GM19025 (cell line): ENCODE measurements around the gene RPS6KA5.
"Not testable (repeated sequence)": the region's sequence is repeated elsewhere in the genome, so short reads cannot be mapped to it uniquely, and the experiment has no call there.

Experiments used
- ATAC-seq: cut with Tn5 transposase; IDR thresholded peaks from one replicate; pipeline ENCODE4 v1.9.1; 2021; ENCODE audit warnings: mild to moderate bottlenecking, low read depth, moderate library complexity; ENCODE audit not compliant: unreplicated experiment

RPS6KA5 gene

DNA sequence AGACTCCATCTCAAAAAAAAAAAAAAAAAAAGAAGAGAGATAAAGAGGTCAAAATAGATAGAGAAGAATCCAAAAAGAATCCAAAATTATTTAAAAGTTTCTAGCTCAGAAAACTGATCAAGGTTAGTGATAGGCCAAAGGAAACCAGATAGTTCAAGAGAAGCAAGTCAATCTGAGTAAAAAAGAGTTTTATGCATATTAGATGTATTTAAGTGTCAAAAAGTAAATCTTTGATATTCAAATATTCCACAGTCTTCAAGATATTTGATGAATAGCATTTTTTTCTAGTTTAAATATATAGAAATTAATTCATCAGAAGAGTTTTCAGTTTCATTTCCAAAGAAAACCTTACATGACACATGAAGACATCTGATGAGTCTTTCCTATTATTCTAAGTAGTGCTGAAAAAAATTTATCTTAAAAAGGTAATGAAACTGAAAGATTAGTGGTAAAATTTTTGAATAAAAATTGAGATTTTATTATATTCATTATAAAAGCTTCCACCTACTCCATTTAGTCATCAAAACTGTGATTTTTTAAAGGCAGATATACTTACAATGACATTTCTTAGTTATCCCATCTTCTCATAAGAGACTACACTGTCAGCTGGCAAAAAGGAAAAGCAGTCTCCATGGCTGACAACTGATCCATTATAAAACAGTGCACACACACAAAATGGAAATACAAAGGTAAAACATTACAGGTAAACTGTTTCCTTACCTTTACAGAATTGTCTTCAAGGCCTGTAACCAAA lies 68.6 kb downstream of the RPS6KA5 start:
- ATAC-seq = no peak

DNA sequence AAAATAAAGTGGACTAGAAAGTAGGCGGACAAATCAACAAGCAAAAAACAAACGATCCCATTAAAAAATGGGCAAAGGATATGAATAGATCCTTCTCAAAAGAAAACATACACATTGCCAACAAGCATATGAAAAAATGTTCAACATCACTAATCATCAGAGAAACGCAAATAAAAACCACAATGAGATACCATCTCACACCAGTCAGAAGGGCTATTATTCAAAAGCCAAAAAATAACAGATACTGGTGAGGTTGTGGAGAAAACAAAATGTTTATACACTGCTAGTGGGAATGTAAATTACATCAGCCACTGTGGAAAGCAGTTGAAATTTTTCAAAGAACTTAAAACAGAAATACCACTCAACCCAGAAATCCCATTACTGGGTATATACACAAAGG lies 70.3 kb downstream of the RPS6KA5 start:
- ATAC-seq = no peak

DNA sequence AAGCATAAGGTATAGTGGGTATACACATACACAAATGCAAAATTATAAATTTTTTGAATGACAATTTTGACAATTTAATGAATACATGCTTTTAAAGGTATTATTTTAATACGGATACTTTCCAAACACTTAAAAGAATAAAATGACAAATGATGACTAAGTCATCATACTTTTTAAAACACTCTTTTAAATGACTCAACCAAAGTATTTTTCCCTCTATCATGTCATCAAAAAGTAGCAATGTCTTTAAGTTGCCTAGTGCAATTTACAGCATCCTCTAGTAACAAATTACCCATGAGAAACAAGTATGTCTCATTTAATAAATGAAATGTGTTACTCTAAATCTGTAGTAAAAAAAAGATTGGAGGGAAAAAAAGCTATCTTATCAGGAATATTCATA lies 73.3 kb downstream of the RPS6KA5 start:
- ATAC-seq = no peak

DNA sequence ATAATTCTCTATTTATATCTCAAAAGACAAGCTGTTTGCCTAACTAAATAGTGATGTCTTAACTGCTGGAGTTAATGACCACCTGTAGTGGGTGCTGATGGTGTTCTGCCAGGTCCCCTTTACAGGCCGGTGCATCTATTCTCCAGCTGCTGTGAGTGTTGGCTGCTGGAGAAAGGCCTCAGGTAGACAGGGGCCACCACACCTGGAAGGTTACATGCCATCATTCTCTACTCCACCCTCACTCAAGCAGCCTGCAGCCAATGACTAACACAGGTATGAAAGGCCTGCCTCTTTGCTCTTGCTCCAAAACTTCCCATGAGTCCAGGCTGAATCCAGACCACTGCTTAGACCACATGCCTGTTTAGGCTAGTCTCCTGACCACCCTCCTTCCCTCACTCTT lies 73.9 kb downstream of the RPS6KA5 start:
- no peak for ATAC-seq

DNA sequence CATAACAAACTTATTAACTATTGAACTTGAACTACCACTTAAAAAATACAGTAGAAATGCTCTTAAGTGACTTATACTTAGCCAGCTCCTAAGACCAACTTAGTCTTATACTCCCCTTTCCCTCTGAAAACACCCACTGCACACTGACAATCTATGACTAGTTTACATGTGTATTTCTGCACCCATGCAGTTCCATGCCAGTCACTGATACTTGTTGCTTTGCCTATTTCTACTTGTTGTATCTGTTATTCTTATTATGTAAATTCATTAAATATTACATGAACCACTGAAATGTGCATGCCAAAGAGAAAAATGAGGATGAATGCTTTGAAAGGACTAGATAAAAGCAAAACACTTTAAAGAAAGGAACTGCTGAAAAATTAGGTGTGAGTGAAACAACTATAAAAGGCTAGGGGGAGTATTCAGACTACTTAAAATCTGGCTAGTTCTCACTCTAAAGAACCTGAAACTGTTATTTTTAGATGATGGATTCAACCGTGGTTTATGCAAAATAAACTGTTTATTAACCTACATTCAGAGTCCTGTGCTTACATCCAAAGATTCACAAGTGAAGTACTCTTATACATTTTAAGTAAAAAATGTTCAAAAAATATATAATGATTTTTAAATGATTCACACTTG lies 74.7 kb downstream of the RPS6KA5 start:
- ATAC-seq = peak; percentile 84

DNA sequence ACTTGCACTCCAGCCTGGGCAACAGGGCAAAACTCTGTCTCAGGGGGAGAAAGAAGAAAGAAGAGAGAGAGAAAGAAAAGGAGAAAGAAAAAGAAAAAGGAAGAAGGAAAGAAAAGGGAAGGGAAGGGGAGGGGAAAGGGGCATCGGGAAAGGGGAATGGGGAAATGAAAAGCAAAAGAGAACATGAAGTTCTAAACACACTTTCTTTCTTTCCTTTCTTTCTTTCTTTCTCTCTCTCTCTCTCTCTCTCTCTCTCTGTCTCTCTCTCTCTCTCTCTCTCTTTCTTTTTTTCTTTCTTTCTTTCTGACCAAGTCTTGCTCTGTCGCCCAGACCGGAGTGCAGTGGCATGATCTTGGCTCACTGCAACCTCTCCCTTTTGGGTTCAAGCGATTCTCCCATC lies 76.9 kb downstream of the RPS6KA5 start:
- no peak for ATAC-seq

DNA sequence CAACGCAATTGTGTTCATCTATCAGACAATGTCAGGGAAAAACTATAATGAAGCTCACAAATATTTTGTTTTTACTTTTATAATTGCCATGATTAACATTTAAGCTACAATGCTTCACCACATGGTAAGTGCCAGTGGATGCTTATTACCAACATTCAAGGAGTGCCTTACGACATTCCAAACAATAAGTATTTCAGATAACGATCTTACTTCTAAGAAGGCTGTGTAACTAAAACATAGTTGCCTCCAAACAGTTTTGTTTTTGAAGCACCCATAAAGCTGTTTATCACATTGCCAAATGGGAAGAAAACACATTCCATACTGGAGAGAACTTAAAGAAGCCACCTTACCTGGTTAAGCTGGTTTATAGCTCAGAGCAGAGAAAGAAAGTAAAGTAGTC lies 78.8 kb downstream of the RPS6KA5 start:
- no peak for ATAC-seq

DNA sequence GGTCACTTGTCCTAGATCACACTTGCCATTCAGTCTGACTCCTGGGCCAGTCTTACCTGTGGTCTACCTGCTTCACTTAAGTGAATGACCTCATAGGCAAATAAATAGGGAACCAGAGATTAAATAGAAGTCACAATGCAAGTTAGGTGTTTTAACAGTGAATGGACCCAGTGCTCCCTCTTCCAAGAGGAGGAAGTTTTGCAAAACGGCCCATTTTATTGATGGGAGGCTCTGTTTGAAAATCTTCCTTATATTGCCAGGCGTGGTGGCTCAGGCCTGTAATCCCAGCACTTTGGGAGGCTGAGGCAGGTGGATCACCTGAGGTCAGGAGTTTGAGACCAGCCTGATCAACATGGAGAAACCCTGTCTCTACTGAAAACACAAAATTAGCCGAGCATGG lies 79.8 kb downstream of the RPS6KA5 start:
- not testable (repeated sequence) for ATAC-seq

DNA sequence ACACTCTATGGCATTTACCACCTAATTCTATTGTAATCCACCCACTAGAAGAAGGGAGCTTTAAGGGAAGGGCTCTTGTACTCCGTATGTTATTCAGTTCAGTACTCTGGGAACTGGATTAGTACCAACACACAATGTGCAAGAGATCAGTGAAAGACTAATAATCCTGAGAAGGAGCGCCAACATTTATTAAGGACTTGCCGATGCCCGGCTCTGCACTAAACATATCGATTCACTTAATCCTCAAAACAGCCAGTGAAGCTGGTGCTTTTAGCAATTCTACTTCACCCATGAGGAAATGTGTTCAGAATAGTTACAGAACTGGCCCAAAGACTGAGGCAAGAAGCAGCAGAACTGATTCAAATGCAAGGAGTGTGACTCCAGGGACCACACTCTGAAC lies 80.9 kb downstream of the RPS6KA5 start:
- ATAC-seq = no peak

DNA sequence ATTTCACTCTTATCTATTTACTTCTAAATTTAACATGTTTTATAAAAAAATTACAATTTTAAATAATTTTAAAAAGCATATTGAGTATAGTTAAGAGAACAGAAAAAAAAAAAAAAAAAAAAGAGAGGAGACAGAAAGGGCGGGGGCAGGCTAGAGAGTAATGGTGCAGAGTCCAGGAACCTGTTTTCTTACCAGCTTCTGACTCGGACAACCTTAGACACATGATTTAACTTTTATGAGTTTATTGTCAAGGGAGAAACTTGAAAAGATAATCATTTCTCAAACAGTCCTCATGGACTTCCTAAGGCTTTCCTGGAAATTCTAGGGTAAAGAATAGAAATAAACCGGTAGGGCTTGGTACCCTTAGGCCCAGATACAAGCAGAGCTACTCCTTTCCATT lies 84.3 kb downstream of the RPS6KA5 start:
- no peak for ATAC-seq

DNA sequence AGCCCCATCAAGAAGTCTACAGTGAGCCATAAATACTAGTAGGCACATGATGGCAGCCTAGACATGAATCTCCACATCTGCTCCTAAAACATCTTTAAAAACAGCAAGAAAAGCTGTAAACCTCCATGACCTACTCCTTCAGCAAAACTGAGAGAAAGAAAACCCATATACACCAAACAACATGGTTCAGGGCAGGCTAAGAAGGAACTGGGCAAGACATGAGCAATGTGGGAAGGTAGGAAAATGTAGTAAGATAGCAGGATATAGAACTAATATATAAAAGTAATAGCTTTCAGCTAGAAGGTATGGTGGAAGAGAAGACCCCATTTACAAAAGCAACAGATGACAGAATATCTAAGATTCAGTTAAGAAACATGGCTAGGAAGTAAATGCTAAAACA lies 88.8 kb downstream of the RPS6KA5 start:
- ATAC-seq = no peak

DNA sequence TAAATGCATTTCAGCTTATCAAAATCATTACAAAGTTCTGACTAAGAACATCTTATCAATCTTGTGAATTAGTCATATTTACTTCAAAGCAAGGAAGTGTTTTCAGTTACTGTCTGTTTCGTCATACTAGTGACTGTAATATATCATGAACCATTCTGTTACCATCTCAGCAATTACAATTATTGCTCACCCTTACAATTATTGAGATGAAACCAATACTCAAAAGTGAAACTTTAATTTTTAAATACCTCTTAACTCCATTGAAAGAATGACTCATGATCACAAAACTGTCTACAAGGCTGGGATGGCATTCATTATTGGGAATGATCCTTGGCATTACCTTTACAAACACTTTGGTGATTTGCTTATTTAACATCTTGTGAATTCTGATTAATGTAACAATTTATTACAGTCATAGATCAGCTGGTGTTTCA lies 90.3 kb downstream of the RPS6KA5 start:
- ATAC-seq = no peak

DNA sequence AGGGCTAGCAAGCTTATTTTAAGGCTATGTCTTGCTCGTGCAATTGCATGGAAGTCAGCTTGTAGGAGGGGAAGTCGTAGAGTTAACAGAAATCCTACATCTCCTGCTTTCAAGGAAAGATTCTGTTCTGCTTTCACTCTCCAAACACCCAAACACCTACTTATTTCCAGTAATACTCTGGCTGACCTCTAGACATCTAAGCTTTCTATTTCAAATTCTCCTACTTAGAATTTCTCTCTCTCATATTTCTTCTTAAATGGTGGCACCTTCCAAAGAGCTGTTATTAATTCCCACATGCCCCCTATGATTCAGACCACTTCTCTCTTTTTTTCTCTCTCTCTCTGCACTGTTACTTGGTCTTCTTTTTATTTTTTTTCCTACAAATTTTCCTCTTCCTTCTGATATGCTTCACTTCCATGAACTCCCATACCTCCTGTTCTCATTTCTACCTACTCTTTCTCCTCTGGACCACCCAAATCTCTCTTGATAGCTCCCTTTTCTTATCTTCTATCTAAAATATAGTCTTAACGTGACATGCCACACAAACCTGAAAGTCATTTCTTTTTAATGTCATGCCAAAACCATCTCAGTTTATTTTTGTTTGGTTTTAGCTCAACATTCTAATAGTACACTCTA lies 90.8 kb downstream of the RPS6KA5 start:
- no peak for ATAC-seq

DNA sequence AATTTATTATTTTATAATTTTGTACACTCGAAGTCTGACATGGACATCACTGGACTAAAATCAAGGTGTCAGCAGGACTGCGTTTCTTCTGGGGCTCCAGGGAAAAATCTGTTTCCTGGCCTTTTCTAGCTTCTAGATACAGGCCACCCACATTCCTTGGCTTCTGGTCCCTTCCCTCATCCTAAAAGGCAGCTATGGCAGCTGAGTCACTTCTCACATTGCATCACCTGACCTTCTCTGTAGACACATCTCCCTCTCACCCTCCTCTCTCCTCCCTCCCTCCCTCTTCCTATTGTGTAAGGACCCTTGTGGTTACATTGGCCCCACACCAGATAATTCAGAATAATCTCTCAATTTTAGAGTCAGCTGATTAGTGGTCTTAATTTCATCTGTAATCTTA lies 92.4 kb downstream of the RPS6KA5 start:
- no peak for ATAC-seq

DNA sequence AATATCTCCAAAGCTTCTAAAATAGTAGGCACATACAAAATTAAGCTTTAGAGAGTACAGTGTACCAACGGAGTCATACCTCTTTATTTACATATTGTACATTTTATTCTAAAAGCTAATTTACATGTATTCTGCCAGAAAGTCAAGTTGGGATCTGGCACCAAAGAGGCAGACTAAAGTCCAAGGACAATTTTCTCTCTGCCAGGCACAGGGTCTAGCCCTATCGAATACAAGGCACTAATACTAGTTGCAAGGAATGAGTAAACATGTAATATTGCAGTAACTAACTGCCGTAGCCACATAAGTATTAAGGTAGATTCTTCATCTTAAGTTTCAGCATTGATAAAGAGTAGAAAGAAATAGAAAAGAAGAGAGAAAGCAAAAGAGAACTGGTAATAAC lies 93.9 kb downstream of the RPS6KA5 start:
- ATAC-seq = no peak

DNA sequence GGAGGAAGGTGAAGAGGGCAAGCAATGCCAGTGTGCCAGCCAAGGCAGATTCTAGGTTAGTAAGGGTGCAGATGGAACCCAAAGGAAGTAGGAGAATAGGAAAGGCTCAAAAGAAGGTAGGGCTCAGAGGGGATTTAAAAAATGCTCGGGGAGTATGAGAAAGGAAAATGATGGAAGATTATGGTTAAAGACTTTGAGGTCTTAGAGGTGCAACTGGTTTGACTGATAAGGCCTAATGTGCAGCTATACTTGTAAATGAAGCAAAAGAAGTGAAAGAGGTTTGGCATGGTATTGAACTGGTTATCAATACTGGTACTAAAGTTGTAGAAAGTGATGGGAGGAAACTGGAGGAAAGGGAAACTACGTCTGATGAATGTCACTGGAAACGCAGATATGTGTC lies 94.7 kb downstream of the RPS6KA5 start:
- no peak for ATAC-seq

DNA sequence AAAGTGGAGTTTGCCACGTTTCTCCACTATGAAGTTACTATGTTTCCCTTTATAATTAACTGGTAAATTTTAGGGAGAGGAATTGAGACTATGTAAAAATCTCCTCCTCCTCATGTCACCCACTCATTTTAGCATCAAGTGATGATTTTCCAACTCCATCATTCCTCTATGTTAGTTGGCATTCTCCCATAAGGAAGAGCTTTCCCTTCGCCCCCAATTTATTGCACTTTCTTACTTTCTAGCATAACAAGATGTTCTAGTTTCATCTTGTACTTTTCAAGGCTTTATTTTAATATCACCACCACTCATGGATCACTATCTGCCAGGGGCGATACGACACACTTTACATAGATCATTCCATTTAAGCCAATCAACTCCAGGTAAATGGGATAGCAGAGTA lies 97.1 kb downstream of the RPS6KA5 start:
- ATAC-seq = no peak

DNA sequence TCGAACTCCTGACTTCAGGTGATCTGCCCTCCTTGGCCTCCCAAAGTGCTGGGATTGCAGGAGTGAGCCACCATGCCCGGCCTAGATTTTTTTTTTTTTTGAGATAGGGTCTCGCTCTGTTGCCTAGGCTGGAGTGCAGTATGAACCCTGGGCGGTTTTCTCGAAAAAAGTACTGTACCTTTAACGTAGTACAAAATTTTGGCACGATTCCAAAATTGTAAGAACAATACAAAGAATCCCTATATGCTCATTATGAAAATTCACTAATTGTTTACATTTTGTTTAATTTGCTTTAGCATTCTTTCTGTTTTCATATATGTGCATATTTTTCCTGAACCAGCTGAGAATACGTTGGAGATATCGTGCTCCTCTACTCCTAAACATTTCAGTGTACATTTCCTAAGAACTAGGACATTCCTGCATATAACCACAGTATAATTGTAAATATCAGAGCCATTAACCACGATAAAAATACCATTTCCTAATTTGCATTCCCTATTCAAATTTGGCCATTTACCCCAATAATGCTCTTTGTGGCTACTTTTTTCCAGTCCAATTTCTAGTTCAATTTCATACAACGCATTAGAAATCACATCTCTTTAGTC lies 97.8 kb downstream of the RPS6KA5 start:
- ATAC-seq = no peak

DNA sequence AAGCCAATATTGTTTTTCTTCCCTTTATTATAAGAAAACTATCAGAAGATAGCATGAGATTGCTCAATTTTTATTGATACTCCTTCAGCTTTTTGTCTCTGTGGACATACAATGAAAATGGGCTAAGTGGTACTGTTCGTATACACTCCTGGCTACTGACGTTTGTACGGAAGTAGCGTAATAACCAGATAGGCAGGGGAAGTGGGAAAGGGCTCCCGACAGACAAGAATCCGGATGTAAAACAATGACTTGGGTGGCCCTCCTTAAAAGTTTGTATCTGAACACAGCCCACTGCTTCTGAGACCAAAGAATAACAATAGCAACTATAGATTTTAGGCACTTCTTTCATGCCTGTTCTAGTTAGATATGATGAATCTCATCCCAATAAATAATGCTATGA lies 99.6 kb downstream of the RPS6KA5 start:
- no peak for ATAC-seq

DNA sequence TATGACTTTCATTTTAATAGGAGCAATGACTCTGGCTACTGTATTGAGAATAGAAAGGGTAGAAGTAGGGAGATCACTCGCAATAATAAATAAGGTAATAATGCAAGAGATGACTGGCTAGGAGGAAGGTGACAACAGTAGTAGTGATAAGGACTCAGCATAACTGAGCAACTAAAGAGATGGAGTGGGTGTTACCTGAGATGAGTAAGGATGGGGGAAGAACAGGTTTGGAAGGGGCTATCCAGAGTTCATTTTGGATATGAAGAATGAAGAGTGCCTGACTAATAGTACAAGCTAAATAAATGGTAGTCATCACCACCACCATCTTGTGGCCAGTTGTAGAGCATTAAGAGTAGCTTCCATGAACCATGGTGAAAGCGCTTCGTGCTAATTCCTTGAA lies 101.1 kb downstream of the RPS6KA5 start:
- no peak for ATAC-seq

DNA sequence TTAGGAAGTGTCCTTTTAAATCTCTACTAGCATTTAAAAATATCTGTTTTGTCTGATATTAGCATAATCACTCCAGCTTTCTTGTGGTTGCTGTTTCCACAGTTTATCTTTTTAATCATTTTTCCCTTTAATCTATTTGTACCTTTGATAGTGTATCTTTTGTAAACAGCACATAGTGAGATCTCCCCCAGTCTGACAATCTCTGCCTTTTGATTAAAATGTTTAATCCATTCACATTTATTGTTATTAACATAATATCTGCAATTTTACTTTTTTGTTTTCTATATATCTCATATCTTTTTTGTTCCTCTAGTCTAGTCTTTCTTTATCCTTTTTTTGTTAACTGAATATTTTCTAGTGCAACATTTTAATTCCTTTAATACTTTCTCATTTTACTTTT lies 104.2 kb downstream of the RPS6KA5 start:
- ATAC-seq = no peak
